K562 (cell line): ENCODE results near the gene LIN9. TPM values are rescaled to one million over a fixed set of nuclear protein-coding genes. Genes with fewer than 3 reads are reported as not detected.

Experiments used
- CXXC5 ChIP-seq: fragments of 250-450 bp; sonication (Bioruptor Pico); IDR thresholded peaks from 2 replicates; pipeline ENCODE4 v1.8.0; 2022; ENCODE audit warnings: inconsistent platforms, mild to moderate bottlenecking, moderate library complexity
- DDX20 ChIP-seq: fragments of 450-650 bp; IDR thresholded peaks from 2 replicates; pipeline ENCODE4 v1.6.1; 2016; ENCODE audit warnings: missing genetic modification characterization, low read depth, mild to moderate bottlenecking, missing compliant biosample characterization, moderate library complexity
- DIDO1 ChIP-seq: fragments of 450-650 bp; IDR thresholded peaks from 2 replicates; pipeline ENCODE4 v1.6.1; 2016; ENCODE audit warnings: low read depth, missing biosample characterization, missing genetic modification characterization
- DPF2 ChIP-seq: fragments of 450-650 bp; IDR thresholded peaks from 2 replicates; pipeline ENCODE4 v1.6.1; 2016
- FOXA1 ChIP-seq: fragments of 450-650 bp; IDR thresholded peaks from 2 replicates; pipeline ENCODE4 v1.6.1; 2016; ENCODE audit warnings: mild to moderate bottlenecking, borderline replicate concordance
- FUS ChIP-seq: fragments of 200-400 bp; formaldehyde crosslinking; optimal IDR thresholded peaks from 2 replicates; pipeline ENCODE3; 2017; ENCODE audit warnings: low read depth, low read length
- KLF6 ChIP-seq: fragments of 250-450 bp; sonication (Bioruptor Pico); IDR thresholded peaks from 2 replicates; pipeline ENCODE4 v1.4.0; 2020; ENCODE audit warnings: mild to moderate bottlenecking, moderate library complexity, borderline replicate concordance
- MAFK ChIP-seq: IDR thresholded peaks from 2 replicates; pipeline ENCODE4 v1.6.1; 2011; ENCODE audit warnings: low read length, improper control_type of control experiment
- NCOA6 ChIP-seq: fragments of 450-650 bp; IDR thresholded peaks from 2 replicates; pipeline ENCODE4 v1.6.1; 2017; ENCODE audit warnings: mild to moderate bottlenecking
- NONO ChIP-seq, 2 experiments: fragments of 200-400 bp in 1 of 2; fragments of 450-650 bp in 1 of 2; formaldehyde crosslinking in 1 of 2; IDR thresholded peaks; 2 replicates each; pipeline ENCODE4 v1.6.1; 2017; ENCODE audit warnings: low read depth in 2 of 2, mild to moderate bottlenecking in 2 of 2, moderate library complexity in 2 of 2, low read length in 1 of 2
- NR3C1 ChIP-seq: sonication (generic); formaldehyde crosslinking; IDR thresholded peaks from 2 replicates; pipeline ENCODE4 v1.8.1; 2022; ENCODE audit warnings: missing genetic modification reagents
- PCBP2 ChIP-seq: fragments of 200-400 bp; formaldehyde crosslinking; IDR thresholded peaks from 2 replicates; pipeline ENCODE4 v1.6.1; 2018; ENCODE audit warnings: low read length, low read depth, mild to moderate bottlenecking, moderate library complexity; ENCODE audit not compliant: poor library complexity, severe bottlenecking
- RBM17 ChIP-seq: fragments of 200-400 bp; formaldehyde crosslinking; IDR thresholded peaks from 2 replicates; pipeline ENCODE4 v1.6.1; 2017; ENCODE audit warnings: low read depth, mild to moderate bottlenecking, low read length, borderline replicate concordance
- RUNX1 ChIP-seq: sonication (generic); IDR thresholded peaks from 2 replicates; pipeline ENCODE4 v1.6.1; 2016; ENCODE audit warnings: antibody characterized with exemption, low read depth
- TCF7L2 ChIP-seq: fragments of 150-350 bp; IDR thresholded peaks from 2 replicates; pipeline ENCODE4 v1.6.1; 2016; ENCODE audit warnings: low read depth, mild to moderate bottlenecking, low read length, moderate library complexity
- ZC3H4 ChIP-seq: sonication (generic); formaldehyde crosslinking; IDR thresholded peaks from 2 replicates; pipeline ENCODE4 v1.9.0; 2021; ENCODE audit warnings: missing genetic modification reagents, borderline replicate concordance
- ZC3H8 ChIP-seq: fragments of 450-650 bp; IDR thresholded peaks from 2 replicates; pipeline ENCODE4 v1.6.1; 2017
- ZNF24 ChIP-seq: fragments of 450-650 bp; IDR thresholded peaks from 2 replicates; pipeline ENCODE4 v1.6.1; 2016
- ZNF280B ChIP-seq: fragments of 250-450 bp; sonication (Bioruptor Pico); IDR thresholded peaks from 2 replicates; pipeline ENCODE4 v1.5.1; 2021; ENCODE audit warnings: mild to moderate bottlenecking
- ZNF41 ChIP-seq: fragments of 250-450 bp; sonication (Bioruptor Pico); conservative IDR thresholded peaks from 2 replicates; pipeline ENCODE4 v1.4.0; 2020; ENCODE audit warnings: mild to moderate bottlenecking
- ZNF79 ChIP-seq: fragments of 250-450 bp; sonication (Bioruptor Pico); IDR thresholded peaks from 2 replicates; pipeline ENCODE4 v1.4.0; 2020; ENCODE audit warnings: low read depth, mild to moderate bottlenecking, moderate library complexity
- polyA plus RNA-seq, 8 experiments: library from polyadenylated mRNA; depleted of rRNA in 4 of 8; stranded (reverse) in 5 of 8; unstranded in 3 of 8; fragments of >200 nt; fragmentation: Nextera tagmentation in 2 of 8; fragmentation: Illumina TruSeq in 1 of 8; extraction: Ambion mirVana in 2 of 8; extraction: Trizol in 1 of 8; gene quantifications; 2 replicates each; pipeline versions ENCODE4 v1.2.1 to v1.2.3, GENCODE V29; 2011 to 2014; ENCODE audit warnings: inconsistent platforms in 1 of 8, missing spikeins in 1 of 8
- total RNA-seq, 7 experiments: library from RNA; depleted of rRNA in 6 of 7; stranded (reverse); fragments of >200 nt in 6 of 7; fragmentation: Illumina TruSeq in 2 of 7; extraction: Trizol in 2 of 7; gene quantifications; 2 replicates each; pipeline versions ENCODE4 v1.2.1 to v1.2.3, GENCODE V29; 2011 to 2021; ENCODE audit warnings: low replicate concordance in 1 of 7
- TF ChIP-seq, protein P1 (sequence below), 2 experiments: fragments of 450-650 bp in 1 of 2; sonication (generic) in 1 of 2; formaldehyde crosslinking in 1 of 2; IDR thresholded peaks in 1 of 2; conservative IDR thresholded peaks in 1 of 2; 2 replicates each; pipeline versions ENCODE4 v1.6.1 to v1.8.1; 2016 to 2023; ENCODE audit warnings: mild to moderate bottlenecking in 2 of 2, moderate library complexity in 2 of 2, inconsistent platforms in 1 of 2, missing genetic modification reagents in 1 of 2
- TF ChIP-seq, protein P2 (sequence below): fragments of 250-450 bp; sonication (Bioruptor Pico); IDR thresholded peaks from 2 replicates; pipeline ENCODE4 v1.5.0; 2021
- TF ChIP-seq, protein P3 (sequence below): sonication (generic); formaldehyde crosslinking; IDR thresholded peaks from 2 replicates; pipeline ENCODE4 v1.8.1; 2022; ENCODE audit warnings: missing genetic modification reagents
- TF ChIP-seq, protein P4 (sequence below): fragments of 250-450 bp; sonication (Bioruptor Pico); IDR thresholded peaks from 2 replicates; pipeline ENCODE4 v1.8.0; 2021; ENCODE audit warnings: borderline replicate concordance, mild to moderate bottlenecking, moderate library complexity; ENCODE audit not compliant: poor library complexity, severe bottlenecking

LIN9 gene
- total and polyA plus RNA-seq, 9 of the 15 experiments (the other 6 are each of a cell fraction or from before 2014, with no cell fraction given) = 18.8 to 33.0 (median 25.5) TPM

GRCh38 chr1:226308723-226309397 is at the start of gene LIN9 (continued):
- TF ChIP-seq, protein P1, sequence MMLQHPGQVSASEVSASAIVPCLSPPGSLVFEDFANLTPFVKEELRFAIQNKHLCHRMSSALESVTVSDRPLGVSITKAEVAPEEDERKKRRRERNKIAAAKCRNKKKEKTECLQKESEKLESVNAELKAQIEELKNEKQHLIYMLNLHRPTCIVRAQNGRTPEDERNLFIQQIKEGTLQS (IDR thresholded peaks at IDR 0.05) = no peak
- TF ChIP-seq, protein P1 (CRISPR knock-in tag; conservative IDR thresholded peaks at IDR 0.05) = no peak
- no peak for TF ChIP-seq FUS
- no peak for TF ChIP-seq ZNF41
- TF ChIP-seq, protein P2, sequence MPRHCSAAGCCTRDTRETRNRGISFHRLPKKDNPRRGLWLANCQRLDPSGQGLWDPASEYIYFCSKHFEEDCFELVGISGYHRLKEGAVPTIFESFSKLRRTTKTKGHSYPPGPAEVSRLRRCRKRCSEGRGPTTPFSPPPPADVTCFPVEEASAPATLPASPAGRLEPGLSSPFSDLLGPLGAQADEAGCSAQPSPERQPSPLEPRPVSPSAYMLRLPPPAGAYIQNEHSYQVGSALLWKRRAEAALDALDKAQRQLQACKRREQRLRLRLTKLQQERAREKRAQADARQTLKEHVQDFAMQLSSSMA (CRISPR knock-in tag) = no peak
- TF ChIP-seq ZC3H4 (CRISPR knock-in tag) = no peak
- TF ChIP-seq PCBP2 = no peak
- TF ChIP-seq, protein P3, sequence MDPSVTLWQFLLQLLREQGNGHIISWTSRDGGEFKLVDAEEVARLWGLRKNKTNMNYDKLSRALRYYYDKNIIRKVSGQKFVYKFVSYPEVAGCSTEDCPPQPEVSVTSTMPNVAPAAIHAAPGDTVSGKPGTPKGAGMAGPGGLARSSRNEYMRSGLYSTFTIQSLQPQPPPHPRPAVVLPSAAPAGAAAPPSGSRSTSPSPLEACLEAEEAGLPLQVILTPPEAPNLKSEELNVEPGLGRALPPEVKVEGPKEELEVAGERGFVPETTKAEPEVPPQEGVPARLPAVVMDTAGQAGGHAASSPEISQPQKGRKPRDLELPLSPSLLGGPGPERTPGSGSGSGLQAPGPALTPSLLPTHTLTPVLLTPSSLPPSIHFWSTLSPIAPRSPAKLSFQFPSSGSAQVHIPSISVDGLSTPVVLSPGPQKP = no peak
- TF ChIP-seq ZNF79 (CRISPR knock-in tag) = no peak
- no peak for TF ChIP-seq RBM17
- peak; percentile 98 for TF ChIP-seq CXXC5 (CRISPR knock-in tag)
- TF ChIP-seq, protein P4, sequence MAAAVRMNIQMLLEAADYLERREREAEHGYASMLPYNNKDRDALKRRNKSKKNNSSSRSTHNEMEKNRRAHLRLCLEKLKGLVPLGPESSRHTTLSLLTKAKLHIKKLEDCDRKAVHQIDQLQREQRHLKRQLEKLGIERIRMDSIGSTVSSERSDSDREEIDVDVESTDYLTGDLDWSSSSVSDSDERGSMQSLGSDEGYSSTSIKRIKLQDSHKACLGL = no peak
- no peak for TF ChIP-seq DDX20 (tag)
- TF ChIP-seq DPF2 = no peak; the same call in 1 of the 2 replicates
- no peak for TF ChIP-seq NCOA6
- TF ChIP-seq ZNF280B (CRISPR knock-in tag) = no peak
- peak; percentile 31; the same call in 1 of the 2 replicates for TF ChIP-seq ZNF24
- peak; percentile 42; the same call in 1 of the 2 replicates for TF ChIP-seq DIDO1
- no peak; the same call in 1 of the 2 replicates for TF ChIP-seq ZC3H8
- no peak for TF ChIP-seq FOXA1
- no peak for TF ChIP-seq KLF6
- no peak; the same call in none of the 2 replicates for TF ChIP-seq NR3C1 (CRISPR knock-in tag)
- TF ChIP-seq TCF7L2 = no peak
- TF ChIP-seq RUNX1 = no peak
- peak; percentile 73 to 95; a peak in 2 of 4 replicates for TF ChIP-seq NONO (IDR thresholded peaks at IDR 0.05; ENCODE audit: low read depth in 2 of 2, low read length in 1 of 2)
- TF ChIP-seq MAFK = no peak
